ENCODE measurements around the gene CCDC57. TPM values are rescaled to one million over a fixed set of nuclear protein-coding genes. Genes with fewer than 3 reads are reported as not detected.

Gene CCDC57
- total and polyA plus RNA-seq, 2 experiments from 2014 or later: 15.7 to 29.8 TPM

DNA sequence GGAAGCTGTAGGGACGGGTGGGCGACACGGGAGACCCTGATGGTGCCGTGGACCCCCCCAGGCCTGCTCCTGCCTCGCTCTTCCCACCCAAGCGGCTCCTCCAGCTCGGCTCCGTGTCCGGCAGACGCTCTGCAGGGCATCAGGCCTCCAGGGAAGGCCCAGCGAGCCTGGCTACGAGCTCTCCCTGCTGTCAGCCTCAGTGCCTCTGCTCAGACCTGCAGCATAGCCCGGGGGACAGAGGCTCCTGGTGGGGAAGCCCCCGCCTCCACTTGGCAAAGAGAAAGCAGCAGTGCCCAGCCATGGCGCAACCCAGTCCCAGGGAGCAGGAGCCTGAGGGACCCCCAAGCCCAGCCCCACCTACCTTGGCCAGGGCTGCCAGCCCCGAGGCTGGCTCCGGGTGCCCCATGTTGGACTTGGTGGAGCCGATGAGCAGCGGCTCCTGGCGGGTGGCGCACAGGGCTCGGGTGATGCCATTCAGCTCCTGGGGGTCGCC, 120.5 kb downstream of the CCDC57 start:
- no peak overlapping the region for H3K4me2 ChIP-seq
- 96% methylated on average over 23 of the region's 23 CpGs for WGBS (ENCODE audit: low lambda C conversion rate, missing lambda C conversion rate)
- no peak for DNase-seq (ENCODE audit: low spot score)
- peaks cover 51% of the 10 kb centered on the region for H3K79me2 ChIP-seq
- H2AFZ ChIP-seq: no peak overlapping the region
- H3K4me1 ChIP-seq (ENCODE audit: insufficient read depth): peaks cover 15% of the 10 kb centered on the region
- H3K27me3 ChIP-seq: no peaks in the 10 kb centered on the region
- no peaks in the 10 kb centered on the region for H3K36me3 ChIP-seq (replicated peaks; ENCODE audit: insufficient read depth, low read depth)
- peaks cover 73% of the 10 kb centered on the region for H4K20me1 ChIP-seq (ENCODE audit: insufficient read depth, poor library complexity, severe bottlenecking)
- H3K9me3 ChIP-seq (ENCODE audit: low read depth): no peaks in the 10 kb centered on the region
- H3K4me3 ChIP-seq: no peak overlapping the region
- no peak overlapping the region for H3K27ac ChIP-seq
- TF ChIP-seq EZH2phosphoT487 (IDR thresholded peaks at IDR 0.05; ENCODE audit: low read depth, severe bottlenecking, unreplicated experiment) (no peak), CTCF (IDR thresholded peaks at IDR 0.05; ENCODE audit: poor library complexity) (no peak), EZH2 (IDR thresholded peaks at IDR 0.05; ENCODE audit: borderline replicate concordance) (no peak)
- no peaks in the 10 kb centered on the region for H3K9me2 ChIP-seq (replicated peaks; ENCODE audit: insufficient read depth)

DNA sequence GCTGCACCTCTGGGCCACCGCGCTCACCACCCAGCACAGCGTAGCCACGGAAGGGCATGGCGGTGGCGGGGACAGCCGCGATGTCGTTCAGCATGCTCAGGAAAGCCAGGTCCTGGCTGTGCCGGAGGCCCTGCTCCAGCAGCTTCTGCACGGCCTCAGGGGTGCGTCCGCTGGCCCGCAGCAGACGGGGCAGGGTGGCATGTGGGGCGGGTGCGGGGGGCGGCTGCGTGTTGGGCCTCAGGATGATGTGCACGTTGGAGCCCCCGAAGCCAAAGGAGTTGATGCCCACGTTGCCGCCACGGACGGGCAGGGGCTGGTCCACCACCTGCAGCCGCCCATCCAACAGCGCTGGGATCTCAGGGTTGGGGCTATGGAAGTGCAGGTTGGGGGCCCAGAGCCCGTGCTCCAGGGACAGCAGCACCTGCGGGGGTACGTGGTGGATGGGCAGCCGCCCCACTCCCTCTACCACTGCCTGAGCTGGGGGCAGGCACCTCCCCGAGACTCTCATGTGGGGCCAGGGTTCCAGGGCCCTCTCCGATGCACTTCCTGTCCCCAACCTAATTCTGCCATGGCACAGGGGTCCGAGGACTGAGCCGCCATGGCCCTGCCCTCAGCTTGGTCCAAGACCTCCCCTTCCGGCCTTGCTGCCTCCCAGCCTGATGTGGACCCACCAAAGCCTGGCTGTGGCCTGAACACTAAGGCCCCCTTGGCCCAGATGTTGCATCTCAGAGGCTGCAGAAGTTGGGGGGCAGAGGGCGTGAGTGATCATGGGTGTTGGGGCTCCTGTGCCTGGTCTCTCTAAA, 121.2 kb downstream of the CCDC57 start:
- DNase-seq (ENCODE audit: low spot score): no peak
- WGBS (ENCODE audit: low lambda C conversion rate, missing lambda C conversion rate): 98% methylated on average over 28 of the region's 37 CpGs
- no peak overlapping the region for H2AFZ ChIP-seq
- TF ChIP-seq EZH2 (IDR thresholded peaks at IDR 0.05; ENCODE audit: borderline replicate concordance) (no peak), EZH2phosphoT487 (IDR thresholded peaks at IDR 0.05; ENCODE audit: low read depth, severe bottlenecking, unreplicated experiment) (no peak), CTCF (IDR thresholded peaks at IDR 0.05; ENCODE audit: poor library complexity) (no peak)
- H3K4me3 ChIP-seq: no peak overlapping the region
- H3K27ac ChIP-seq: no peak overlapping the region
- no peaks in the 10 kb centered on the region for H3K27me3 ChIP-seq
- no peak overlapping the region for H3K4me2 ChIP-seq
- peaks cover 66% of the 10 kb centered on the region for H4K20me1 ChIP-seq (ENCODE audit: insufficient read depth, poor library complexity, severe bottlenecking)
- H3K9me2 ChIP-seq (replicated peaks; ENCODE audit: insufficient read depth): no peaks in the 10 kb centered on the region
- no peaks in the 10 kb centered on the region for H3K9me3 ChIP-seq (ENCODE audit: low read depth)
- peaks cover 45% of the 10 kb centered on the region for H3K79me2 ChIP-seq
- peaks cover 10% of the 10 kb centered on the region for H3K4me1 ChIP-seq (ENCODE audit: insufficient read depth)
- H3K36me3 ChIP-seq (replicated peaks; ENCODE audit: insufficient read depth, low read depth): no peaks in the 10 kb centered on the region

DNA sequence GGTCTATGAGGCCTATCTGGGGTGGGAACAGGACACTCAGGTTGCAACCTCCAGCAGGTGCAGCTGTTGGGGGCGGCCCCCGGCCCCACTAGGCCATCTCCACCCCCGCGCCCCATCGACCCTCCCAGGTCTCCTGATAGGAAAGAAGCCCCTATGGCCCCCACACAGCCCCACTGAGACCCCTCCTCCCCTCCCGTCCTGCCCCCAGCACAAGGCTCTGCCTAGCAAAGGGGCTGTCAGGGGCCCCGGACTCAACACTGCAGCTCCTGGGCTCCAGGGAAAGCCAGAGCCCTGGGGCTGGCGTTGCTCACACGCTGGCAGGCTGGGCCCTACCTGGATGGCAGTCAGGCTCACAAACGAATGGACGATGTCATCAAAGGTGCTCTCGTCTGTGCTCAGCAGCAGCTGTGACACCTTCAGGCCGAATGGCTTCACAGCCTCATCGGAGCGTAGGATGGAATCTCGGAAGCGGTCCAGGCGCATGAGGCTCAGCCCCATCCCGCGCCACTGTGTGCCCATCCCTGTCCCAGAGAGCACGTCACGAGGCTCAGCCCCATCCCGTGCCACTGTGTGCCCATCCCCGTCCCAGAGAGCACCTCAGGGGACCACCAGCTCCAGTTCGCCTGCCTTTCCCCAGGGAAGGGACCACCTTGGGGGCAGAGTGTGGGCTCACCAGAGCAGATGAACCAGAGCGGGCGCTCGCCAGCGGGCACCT, 121.9 kb downstream of the CCDC57 start:
- H3K4me2 ChIP-seq: no peak overlapping the region
- no peak for DNase-seq (ENCODE audit: low spot score)
- H3K9me3 ChIP-seq (ENCODE audit: low read depth): no peaks in the 10 kb centered on the region
- H3K36me3 ChIP-seq (replicated peaks; ENCODE audit: insufficient read depth, low read depth): no peaks in the 10 kb centered on the region
- H3K9me2 ChIP-seq (replicated peaks; ENCODE audit: insufficient read depth): no peaks in the 10 kb centered on the region
- no peak overlapping the region for H3K27ac ChIP-seq
- WGBS (ENCODE audit: low lambda C conversion rate, missing lambda C conversion rate): 95% methylated on average over 29 of the region's 29 CpGs
- H3K4me3 ChIP-seq: no peak overlapping the region
- no peak for TF ChIP-seq EZH2phosphoT487 (IDR thresholded peaks at IDR 0.05; ENCODE audit: low read depth, severe bottlenecking, unreplicated experiment)
- no peak for TF ChIP-seq EZH2 (IDR thresholded peaks at IDR 0.05; ENCODE audit: borderline replicate concordance)
- no peak for TF ChIP-seq CTCF (IDR thresholded peaks at IDR 0.05; ENCODE audit: poor library complexity)
- peaks cover 59% of the 10 kb centered on the region for H4K20me1 ChIP-seq (ENCODE audit: insufficient read depth, poor library complexity, severe bottlenecking)
- H3K4me1 ChIP-seq (ENCODE audit: insufficient read depth): peaks cover 3% of the 10 kb centered on the region
- no peaks in the 10 kb centered on the region for H3K27me3 ChIP-seq
- H2AFZ ChIP-seq: no peak overlapping the region
- H3K79me2 ChIP-seq: peaks cover 37% of the 10 kb centered on the region

Measured in hepatocyte (in vitro differentiated cells).